ENCODE results near the gene GPX4.
"Not testable (repeated sequence)": the region's sequence is repeated elsewhere in the genome, so short reads cannot be mapped to it uniquely, and the experiment has no call there.

Gene GPX4

DNA sequence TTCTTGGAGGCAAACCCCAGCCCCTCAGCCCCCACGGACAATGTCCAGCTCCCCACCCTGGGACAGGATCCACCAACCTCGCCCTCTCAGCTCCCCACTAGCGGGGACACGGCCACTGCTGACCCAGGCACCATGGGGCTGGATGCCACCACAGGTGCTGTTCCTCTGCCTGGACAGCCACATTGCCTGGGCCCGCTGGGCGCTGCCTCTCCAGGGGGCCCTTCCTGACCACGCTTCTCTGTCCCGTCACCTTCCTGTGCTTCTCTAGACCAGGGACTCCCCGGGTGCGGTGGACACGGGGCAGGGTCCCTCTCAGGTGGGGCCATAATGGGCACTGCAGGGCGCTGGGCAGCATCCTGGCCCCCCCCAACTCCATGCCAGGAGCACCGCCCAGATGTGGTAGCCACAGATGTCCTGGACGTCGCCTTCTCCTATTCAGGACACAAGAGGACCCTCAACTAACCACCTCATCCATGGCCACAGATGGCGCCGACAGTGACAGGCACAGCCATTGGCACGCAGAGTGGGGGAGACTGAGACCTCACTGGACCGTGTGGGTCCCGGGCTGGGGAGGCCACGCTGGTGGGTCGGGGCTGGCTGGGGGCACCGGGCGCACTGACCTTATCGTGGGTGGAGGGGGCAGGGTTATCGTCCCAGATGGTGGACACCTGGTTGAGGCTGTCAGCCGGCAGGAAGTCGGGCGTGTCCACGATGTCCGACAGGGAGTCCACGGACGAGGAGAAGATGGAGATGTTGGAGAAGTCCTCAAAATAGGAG is 23.4 kb downstream of the GPX4 start:
- Histone ChIP-seq H4K8ac (ENCODE audit: low read depth, low read length) (no peak overlapping the region), H3K9ac (ENCODE audit: low read length) (no peak overlapping the region), H3K27me3 (ENCODE audit: insufficient read depth, low read length, poor library complexity) (no peaks in the 10 kb centered on the region), H4K5ac (ENCODE audit: low read length) (no peak overlapping the region), H3K4me2 (ENCODE audit: low read length) (no peak overlapping the region), H3K4ac (ENCODE audit: low read depth, low read length) (no peak overlapping the region), H3K18ac (ENCODE audit: low read length) (no peak overlapping the region), H2AK5ac (ENCODE audit: low read length) (no peak overlapping the region), H3K36me3 (ENCODE audit: control insufficient read depth, insufficient read depth, low read length) (no peaks in the 10 kb centered on the region), H3K79me2 (ENCODE audit: control insufficient read depth, insufficient read depth, low read length) (no peaks in the 10 kb centered on the region), H3K56ac (ENCODE audit: low read length) (no peak overlapping the region), H3K23ac (ENCODE audit: low read length) (no peak overlapping the region), H3K4me1 (ENCODE audit: control insufficient read depth, low read depth, low read length) (no peaks in the 10 kb centered on the region), H3K27ac (ENCODE audit: low read depth, low read length) (no peak overlapping the region), H3K4me3 (ENCODE audit: low read length) (no peak overlapping the region), H2BK5ac (ENCODE audit: low read length) (no peak overlapping the region), H2BK120ac (ENCODE audit: low read depth, low read length) (no peak overlapping the region), H2BK15ac (replicated peaks; ENCODE audit: low read depth) (no peak overlapping the region), H3K79me1 (ENCODE audit: low read length) (no peaks in the 10 kb centered on the region)
- no peak for DNase-seq
- no CpG with 5 or more reads among the region's 33 CpGs for WGBS (ENCODE audit: extremely low coverage, insufficient coverage, low lambda C conversion rate)

DNA sequence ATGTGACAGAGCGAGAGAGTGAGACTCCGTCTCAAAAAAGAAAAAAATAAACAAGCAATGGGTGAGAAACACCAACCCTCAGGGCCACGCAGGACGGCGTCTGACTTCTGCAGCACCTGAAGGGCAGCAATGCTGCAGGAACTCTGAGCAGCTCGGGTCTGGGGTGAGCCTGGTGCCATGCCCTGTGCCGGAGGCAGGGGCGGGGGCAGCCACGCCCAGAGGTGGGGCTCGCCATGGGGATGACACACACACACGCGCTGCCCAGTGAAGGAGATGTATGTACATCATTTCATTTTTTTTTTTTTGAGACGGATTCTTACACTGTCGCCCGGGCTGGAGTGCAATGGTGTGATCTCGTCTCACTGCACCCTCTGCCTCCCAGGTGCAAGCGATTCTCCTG is 24.3 kb downstream of the GPX4 start:
- Histone ChIP-seq H3K23ac (ENCODE audit: low read length) (no peak overlapping the region), H3K79me2 (ENCODE audit: control insufficient read depth, insufficient read depth, low read length) (no peaks in the 10 kb centered on the region), H2BK120ac (ENCODE audit: low read depth, low read length) (no peak overlapping the region), H2BK5ac (ENCODE audit: low read length) (no peak overlapping the region), H3K27ac (ENCODE audit: low read depth, low read length) (no peak overlapping the region), H3K56ac (ENCODE audit: low read length) (no peak overlapping the region), H3K4me3 (ENCODE audit: low read length) (no peak overlapping the region), H4K8ac (ENCODE audit: low read depth, low read length) (no peak overlapping the region), H3K18ac (ENCODE audit: low read length) (no peak overlapping the region), H3K4ac (ENCODE audit: low read depth, low read length) (no peak overlapping the region), H2BK15ac (replicated peaks; ENCODE audit: low read depth) (no peak overlapping the region), H3K79me1 (ENCODE audit: low read length) (peaks cover 2% of the 10 kb centered on the region), H3K36me3 (ENCODE audit: control insufficient read depth, insufficient read depth, low read length) (no peaks in the 10 kb centered on the region), H3K27me3 (ENCODE audit: insufficient read depth, low read length, poor library complexity) (no peaks in the 10 kb centered on the region), H3K9ac (ENCODE audit: low read length) (no peak overlapping the region), H3K4me2 (ENCODE audit: low read length) (no peak overlapping the region), H4K5ac (ENCODE audit: low read length) (no peak overlapping the region), H2AK5ac (ENCODE audit: low read length) (no peak overlapping the region), H3K4me1 (ENCODE audit: control insufficient read depth, low read depth, low read length) (peaks cover 2% of the 10 kb centered on the region)
- no peak for DNase-seq
- WGBS (ENCODE audit: extremely low coverage, insufficient coverage, low lambda C conversion rate): no CpG with 5 or more reads among the region's 17 CpGs

- H3K4me1 ChIP-seq (ENCODE audit: control insufficient read depth, low read depth, low read length); H4K8ac ChIP-seq (ENCODE audit: low read depth, low read length); DNase-seq; H3K18ac ChIP-seq (ENCODE audit: low read length); H2BK15ac ChIP-seq (replicated peaks; ENCODE audit: low read depth); H3K79me1 ChIP-seq (ENCODE audit: low read length); H3K36me3 ChIP-seq (ENCODE audit: control insufficient read depth, insufficient read depth, low read length); H3K56ac ChIP-seq (ENCODE audit: low read length); H3K9ac ChIP-seq (ENCODE audit: low read length); H2BK5ac ChIP-seq (ENCODE audit: low read length); H3K23ac ChIP-seq (ENCODE audit: low read length); H3K4me2 ChIP-seq (ENCODE audit: low read length); H4K5ac ChIP-seq (ENCODE audit: low read length); H2BK120ac ChIP-seq (ENCODE audit: low read depth, low read length); H2AK5ac ChIP-seq (ENCODE audit: low read length); H3K79me2 ChIP-seq (ENCODE audit: control insufficient read depth, insufficient read depth, low read length); H3K4me3 ChIP-seq (ENCODE audit: low read length); H3K27me3 ChIP-seq (ENCODE audit: insufficient read depth, low read length, poor library complexity); H3K4ac ChIP-seq (ENCODE audit: low read depth, low read length); H3K27ac ChIP-seq (ENCODE audit: low read depth, low read length): not testable (repeated sequence)
- WGBS (ENCODE audit: extremely low coverage, insufficient coverage, low lambda C conversion rate): no CpG with 5 or more reads among the region's 7 CpGs
Measured at GRCh38 chr19:1129084-1129483, 25.3 kb downstream of the GPX4 start.

DNA sequence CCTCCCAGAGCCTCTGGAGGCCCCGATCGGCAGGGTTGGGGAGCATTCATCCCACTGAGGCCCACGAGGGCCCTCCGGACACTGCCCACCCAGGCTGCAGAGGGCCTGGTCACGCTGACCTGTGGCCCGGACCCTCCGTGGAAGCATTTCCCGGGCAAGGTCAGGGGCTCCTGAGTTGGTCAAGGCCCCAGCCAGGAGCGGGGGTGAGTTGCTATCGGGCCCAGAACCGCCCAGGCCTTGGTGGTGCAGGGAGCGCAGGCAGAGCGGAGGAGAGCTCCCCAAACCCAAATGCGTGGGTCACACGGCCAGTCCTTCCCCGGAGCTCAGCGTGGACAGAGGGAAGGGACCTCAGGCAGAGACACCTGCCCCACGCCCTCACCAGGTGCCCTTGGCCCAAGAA is 25.7 kb downstream of the GPX4 start:
- no peak overlapping the region for H3K9ac ChIP-seq (ENCODE audit: low read length)
- H3K4me2 ChIP-seq (ENCODE audit: low read length): no peak overlapping the region
- DNase-seq: no peak
- no peak overlapping the region for H4K8ac ChIP-seq (ENCODE audit: low read depth, low read length)
- no peak overlapping the region for H3K27ac ChIP-seq (ENCODE audit: low read depth, low read length)
- no peak overlapping the region for H3K56ac ChIP-seq (ENCODE audit: low read length)
- H2BK5ac ChIP-seq (ENCODE audit: low read length): no peak overlapping the region
- no peak overlapping the region for H2BK15ac ChIP-seq (replicated peaks; ENCODE audit: low read depth)
- peaks cover 7% of the 10 kb centered on the region for H3K79me1 ChIP-seq (ENCODE audit: low read length)
- H3K36me3 ChIP-seq (ENCODE audit: control insufficient read depth, insufficient read depth, low read length): no peaks in the 10 kb centered on the region
- WGBS (ENCODE audit: extremely low coverage, insufficient coverage, low lambda C conversion rate): no CpG with 5 or more reads among the region's 18 CpGs
- H3K27me3 ChIP-seq (ENCODE audit: insufficient read depth, low read length, poor library complexity): no peaks in the 10 kb centered on the region
- H3K18ac ChIP-seq (ENCODE audit: low read length): no peak overlapping the region
- H3K4me1 ChIP-seq (ENCODE audit: control insufficient read depth, low read depth, low read length): peaks cover 2% of the 10 kb centered on the region
- H3K79me2 ChIP-seq (ENCODE audit: control insufficient read depth, insufficient read depth, low read length): no peaks in the 10 kb centered on the region
- no peak overlapping the region for H3K4me3 ChIP-seq (ENCODE audit: low read length)
- H4K5ac ChIP-seq (ENCODE audit: low read length): no peak overlapping the region
- H3K23ac ChIP-seq (ENCODE audit: low read length): no peak overlapping the region
- no peak overlapping the region for H3K4ac ChIP-seq (ENCODE audit: low read depth, low read length)
- no peak overlapping the region for H2BK120ac ChIP-seq (ENCODE audit: low read depth, low read length)
- H2AK5ac ChIP-seq (ENCODE audit: low read length): no peak overlapping the region

GRCh38 chr19:1130771-1131717 is 27.2 kb downstream of the GPX4 start:
- no peak for DNase-seq
- Histone ChIP-seq H3K18ac (ENCODE audit: low read length) (peak overlapping the region; percentile 81), H3K23ac (ENCODE audit: low read length) (peak overlapping the region; percentile 45), H2BK15ac (replicated peaks; ENCODE audit: low read depth) (no peak overlapping the region), H2AK5ac (ENCODE audit: low read length) (no peak overlapping the region), H3K27me3 (ENCODE audit: insufficient read depth, low read length, poor library complexity) (no peaks in the 10 kb centered on the region), H3K4me3 (ENCODE audit: low read length) (no peak overlapping the region), H2BK120ac (ENCODE audit: low read depth, low read length) (no peak overlapping the region), H3K79me1 (ENCODE audit: low read length) (peaks cover 7% of the 10 kb centered on the region), H4K8ac (ENCODE audit: low read depth, low read length) (no peak overlapping the region), H3K4me2 (ENCODE audit: low read length) (peak overlapping the region; percentile 10), H4K5ac (ENCODE audit: low read length) (no peak overlapping the region), H3K56ac (ENCODE audit: low read length) (peak overlapping the region; percentile 85), H3K4me1 (ENCODE audit: control insufficient read depth, low read depth, low read length) (peaks cover 2% of the 10 kb centered on the region), H3K36me3 (ENCODE audit: control insufficient read depth, insufficient read depth, low read length) (no peaks in the 10 kb centered on the region), H3K4ac (ENCODE audit: low read depth, low read length) (peak overlapping the region; percentile 28), H3K9ac (ENCODE audit: low read length) (peak overlapping the region; percentile 78), H3K27ac (ENCODE audit: low read depth, low read length) (peak overlapping the region; percentile 85), H2BK5ac (ENCODE audit: low read length) (peak overlapping the region; percentile 59), H3K79me2 (ENCODE audit: control insufficient read depth, insufficient read depth, low read length) (no peaks in the 10 kb centered on the region)
- WGBS (ENCODE audit: extremely low coverage, insufficient coverage, low lambda C conversion rate): no CpG with 5 or more reads among the region's 22 CpGs
